Measurements from ENCODE around the gene TMC3. TPM values are rescaled to one million over a fixed set of nuclear protein-coding genes. Genes with fewer than 3 reads are reported as not detected.
"Not testable (repeated sequence)": the region's sequence is repeated elsewhere in the genome, so short reads cannot be mapped to it uniquely, and the experiment has no call there.

Gene TMC3
- total RNA-seq, 6 experiments from 2014 or later: 0.11 TPM; not detected in 5

- intact Hi-C loops (cut with DNase I): loop anchor here in 1 of 2 donors (10.0 kb wide), 1 partner anchor 57 kb away; no protein-coding TSS in a partner anchor
These were observed 42.4 kb downstream of the TMC3 start for GRCh38 chr15:81331600-81331999.

GRCh38 chr15:81331141-81331540 is 42.9 kb downstream of the TMC3 start:
- not testable (repeated sequence) for H3K4me3 ChIP-seq, DNase-seq, H3K9me3 ChIP-seq, H3K27me3 ChIP-seq, ATAC-seq, H3K36me3 ChIP-seq, H3K27ac ChIP-seq
- peaks cover 0 to 23% (median 8%) of the 10 kb centered on the region in 4 donors for H3K4me1 ChIP-seq
- intact Hi-C loops (cut with DNase I): loop anchor here in 1 of 2 donors (10.0 kb wide), 1 partner anchor 56 kb away; no protein-coding TSS in a partner anchor
- WGBS (ENCODE audit: insufficient coverage, low coverage, low lambda C conversion rate, missing lambda C conversion rate): 63% methylated on average over 9 of the region's 9 CpGs

More at GRCh38 chr15:81331600-81331999, 42.4 kb downstream of the TMC3 start:
- H3K36me3 ChIP-seq: no peaks in the 10 kb centered on the region
- no peaks in the 10 kb centered on the region for H3K9me3 ChIP-seq
- TF ChIP-seq, protein P1, sequence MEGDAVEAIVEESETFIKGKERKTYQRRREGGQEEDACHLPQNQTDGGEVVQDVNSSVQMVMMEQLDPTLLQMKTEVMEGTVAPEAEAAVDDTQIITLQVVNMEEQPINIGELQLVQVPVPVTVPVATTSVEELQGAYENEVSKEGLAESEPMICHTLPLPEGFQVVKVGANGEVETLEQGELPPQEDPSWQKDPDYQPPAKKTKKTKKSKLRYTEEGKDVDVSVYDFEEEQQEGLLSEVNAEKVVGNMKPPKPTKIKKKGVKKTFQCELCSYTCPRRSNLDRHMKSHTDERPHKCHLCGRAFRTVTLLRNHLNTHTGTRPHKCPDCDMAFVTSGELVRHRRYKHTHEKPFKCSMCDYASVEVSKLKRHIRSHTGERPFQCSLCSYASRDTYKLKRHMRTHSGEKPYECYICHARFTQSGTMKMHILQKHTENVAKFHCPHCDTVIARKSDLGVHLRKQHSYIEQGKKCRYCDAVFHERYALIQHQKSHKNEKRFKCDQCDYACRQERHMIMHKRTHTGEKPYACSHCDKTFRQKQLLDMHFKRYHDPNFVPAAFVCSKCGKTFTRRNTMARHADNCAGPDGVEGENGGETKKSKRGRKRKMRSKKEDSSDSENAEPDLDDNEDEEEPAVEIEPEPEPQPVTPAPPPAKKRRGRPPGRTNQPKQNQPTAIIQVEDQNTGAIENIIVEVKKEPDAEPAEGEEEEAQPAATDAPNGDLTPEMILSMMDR (IDR thresholded peaks at IDR 0.05): no peak
- TF ChIP-seq POLR2A (IDR thresholded peaks at IDR 0.05): no peak
- DNase-seq: no peak
- 86% methylated on average over 10 of the region's 15 CpGs for WGBS (ENCODE audit: insufficient coverage, low coverage, low lambda C conversion rate, missing lambda C conversion rate)
- no peak overlapping the region for H3K4me3 ChIP-seq
- H3K27ac ChIP-seq: no peak overlapping the region
- peaks cover 0 to 27% (median 9%) of the 10 kb centered on the region in 4 donors for H3K4me1 ChIP-seq
- ATAC-seq: no peak
- H3K27me3 ChIP-seq: no peaks in the 10 kb centered on the region

DNA sequence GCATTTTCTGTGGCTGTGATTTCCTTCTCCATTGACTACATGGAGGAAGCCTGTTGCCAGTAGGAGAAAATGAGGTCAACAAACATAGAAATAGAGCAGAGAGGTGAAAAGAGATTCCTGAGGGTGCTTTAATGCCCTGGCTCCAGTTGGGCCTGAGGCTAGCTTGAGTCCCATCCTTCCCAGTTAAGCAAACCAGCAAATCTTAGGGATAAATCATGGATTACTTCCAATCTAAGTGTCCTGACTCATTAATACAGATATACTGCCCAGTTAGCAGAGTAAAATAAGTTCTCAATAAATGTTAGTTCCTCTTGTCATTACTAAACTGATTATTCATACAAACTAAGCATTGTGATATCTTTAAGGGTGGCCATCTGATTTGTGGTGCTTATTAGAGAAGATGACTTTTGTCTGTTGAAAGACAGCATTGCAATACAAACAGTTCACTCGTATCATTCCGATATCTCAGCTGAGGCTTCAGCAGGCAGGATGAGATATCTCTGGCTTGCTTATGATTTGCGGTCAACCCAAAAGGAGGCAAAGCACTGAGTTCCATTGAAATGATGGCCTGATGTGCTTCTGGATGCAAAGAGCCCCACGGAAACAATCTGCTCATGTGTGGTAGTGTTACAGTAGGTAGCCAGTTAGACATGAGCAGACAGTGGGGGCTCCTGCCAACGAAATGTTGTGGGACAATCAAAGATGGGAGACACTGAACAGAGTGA is 43.5 kb downstream of the TMC3 start:
- intact Hi-C loops (cut with DNase I): loop anchor here in 1 of 2 donors (10.0 kb wide), 1 partner anchor 56 kb away; no protein-coding TSS in a partner anchor
- Histone ChIP-seq H3K36me3 (no peaks in the 10 kb centered on the region), H3K27ac (no peak overlapping the region), H3K4me3 (no peak overlapping the region), H3K27me3 (no peaks in the 10 kb centered on the region), H3K9me3 (no peaks in the 10 kb centered on the region), H3K4me1 (peaks cover 0 to 22% (median 5%) of the 10 kb centered on the region in 4 donors)
- TF ChIP-seq POLR2A (IDR thresholded peaks at IDR 0.05): no peak
- TF ChIP-seq, protein P1 (IDR thresholded peaks at IDR 0.05): no peak
- DNase-seq: no peak
- WGBS (ENCODE audit: insufficient coverage, low coverage, low lambda C conversion rate, missing lambda C conversion rate): 89% methylated on average over 5 of the region's 5 CpGs
- no peak for ATAC-seq

- no peak for ATAC-seq
These were observed 44.6 kb downstream of the TMC3 start for GRCh38 chr15:81329446-81329845.

DNA sequence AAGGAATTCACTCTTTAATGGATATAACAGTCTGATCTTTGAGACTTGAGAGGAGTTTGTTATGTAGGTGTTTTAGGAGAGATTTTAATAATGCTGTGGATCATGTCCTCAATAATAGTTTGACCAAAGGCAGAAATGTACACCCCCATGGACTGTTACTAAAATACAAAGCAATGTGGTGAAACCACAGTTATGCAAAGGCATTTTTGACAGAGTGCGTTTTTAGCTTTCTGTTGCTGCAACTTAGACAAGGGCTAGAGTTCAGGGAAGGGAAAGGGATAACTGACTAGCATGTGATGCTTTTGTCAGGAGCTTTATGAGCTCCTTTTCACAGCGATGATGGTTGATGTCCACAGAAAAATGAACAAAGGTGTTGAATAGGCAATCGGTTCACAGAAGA is 46.5 kb downstream of the TMC3 start:
- intact Hi-C loops (cut with DNase I): no loop called here
- no peak overlapping the region for H3K4me3 ChIP-seq
- DNase-seq (no peak), ATAC-seq (no peak)
- peaks cover 0 to 14% (median 0%) of the 10 kb centered on the region in 4 donors for H3K4me1 ChIP-seq
- H3K36me3 ChIP-seq: no peaks in the 10 kb centered on the region
- no peak overlapping the region for H3K27ac ChIP-seq
- WGBS (ENCODE audit: insufficient coverage, low coverage, low lambda C conversion rate, missing lambda C conversion rate): 54% methylated on average over 3 of the region's 3 CpGs
- no peaks in the 10 kb centered on the region for H3K27me3 ChIP-seq
- no peaks in the 10 kb centered on the region for H3K9me3 ChIP-seq
- no peak for TF ChIP-seq POLR2A (IDR thresholded peaks at IDR 0.05)
- TF ChIP-seq, protein P1 (IDR thresholded peaks at IDR 0.05): no peak

More at GRCh38 chr15:81329446-81329845, 44.6 kb downstream of the TMC3 start:
- Histone ChIP-seq H3K27ac (no peak overlapping the region), H3K4me1 (peaks cover 0 to 20% (median 4%) of the 10 kb centered on the region in 4 donors), H3K4me3 (no peak overlapping the region), H3K27me3 (no peaks in the 10 kb centered on the region), H3K36me3 (no peaks in the 10 kb centered on the region), H3K9me3 (no peaks in the 10 kb centered on the region)
- WGBS (ENCODE audit: insufficient coverage, low coverage, low lambda C conversion rate, missing lambda C conversion rate): 100% methylated on average over 1 of the region's 2 CpGs
- DNase-seq: no peak
- TF ChIP-seq, protein P1 (IDR thresholded peaks at IDR 0.05): no peak
- TF ChIP-seq POLR2A (IDR thresholded peaks at IDR 0.05): no peak
- intact Hi-C loops (cut with DNase I): no loop called here
